ENCODE results near the gene ZHX3. TPM values are rescaled to one million over a fixed set of nuclear protein-coding genes. Genes with fewer than 3 reads are reported as not detected.
A peak's percentile ranks its signal among the peaks of the same experiment; 100 is the strongest.

ZHX3 gene
- total and polyA plus RNA-seq, 2 experiments from 2014 or later: 5.8 to 10.3 TPM

GRCh38 chr20:41178495-41178894 is 139.0 kb downstream of the ZHX3 start:
- Histone ChIP-seq H3K9me3 (ENCODE audit: low read depth) (no peaks in the 10 kb centered on the region), H3K36me3 (peaks cover 21% of the 10 kb centered on the region), H3K27ac (no peak overlapping the region), H3K4me1 (ENCODE audit: low read depth) (no peaks in the 10 kb centered on the region), H3K4me3 (no peak overlapping the region), H3K27me3 (no peaks in the 10 kb centered on the region)
- DNase-seq (ENCODE audit: low read depth in 1 of 2, low spot score in 1 of 2): no peak
- TF ChIP-seq, protein P1, sequence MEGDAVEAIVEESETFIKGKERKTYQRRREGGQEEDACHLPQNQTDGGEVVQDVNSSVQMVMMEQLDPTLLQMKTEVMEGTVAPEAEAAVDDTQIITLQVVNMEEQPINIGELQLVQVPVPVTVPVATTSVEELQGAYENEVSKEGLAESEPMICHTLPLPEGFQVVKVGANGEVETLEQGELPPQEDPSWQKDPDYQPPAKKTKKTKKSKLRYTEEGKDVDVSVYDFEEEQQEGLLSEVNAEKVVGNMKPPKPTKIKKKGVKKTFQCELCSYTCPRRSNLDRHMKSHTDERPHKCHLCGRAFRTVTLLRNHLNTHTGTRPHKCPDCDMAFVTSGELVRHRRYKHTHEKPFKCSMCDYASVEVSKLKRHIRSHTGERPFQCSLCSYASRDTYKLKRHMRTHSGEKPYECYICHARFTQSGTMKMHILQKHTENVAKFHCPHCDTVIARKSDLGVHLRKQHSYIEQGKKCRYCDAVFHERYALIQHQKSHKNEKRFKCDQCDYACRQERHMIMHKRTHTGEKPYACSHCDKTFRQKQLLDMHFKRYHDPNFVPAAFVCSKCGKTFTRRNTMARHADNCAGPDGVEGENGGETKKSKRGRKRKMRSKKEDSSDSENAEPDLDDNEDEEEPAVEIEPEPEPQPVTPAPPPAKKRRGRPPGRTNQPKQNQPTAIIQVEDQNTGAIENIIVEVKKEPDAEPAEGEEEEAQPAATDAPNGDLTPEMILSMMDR (IDR thresholded peaks at IDR 0.05; ENCODE audit: low read depth, low read length): no peak

- H3K4me1 ChIP-seq (ENCODE audit: low read depth): no peaks in the 10 kb centered on the region
- no peaks in the 10 kb centered on the region for H3K9me3 ChIP-seq (ENCODE audit: low read depth)
- H3K27ac ChIP-seq: peak overlapping the region; percentile 2
- H3K4me3 ChIP-seq: no peak overlapping the region
- peaks cover 24% of the 10 kb centered on the region for H3K36me3 ChIP-seq
- no peaks in the 10 kb centered on the region for H3K27me3 ChIP-seq
- peak in 1 of 2 donors; percentile 92 for DNase-seq (ENCODE audit: low read depth in 1 of 2, low spot score in 1 of 2)
- TF ChIP-seq, protein P1 (IDR thresholded peaks at IDR 0.05; ENCODE audit: low read depth, low read length): no peak
Measured at GRCh38 chr20:41177636-41178035, 139.9 kb downstream of the ZHX3 start.

- H3K4me1 ChIP-seq (ENCODE audit: low read depth): no peaks in the 10 kb centered on the region
- H3K27ac ChIP-seq: peak overlapping the region; percentile 2
- H3K36me3 ChIP-seq: peaks cover 29% of the 10 kb centered on the region
- no peak overlapping the region for H3K4me3 ChIP-seq
- DNase-seq (ENCODE audit: low read depth in 1 of 2, low spot score in 1 of 2): no peak
- no peaks in the 10 kb centered on the region for H3K27me3 ChIP-seq
- H3K9me3 ChIP-seq (ENCODE audit: low read depth): no peaks in the 10 kb centered on the region
- TF ChIP-seq, protein P1 (IDR thresholded peaks at IDR 0.05; ENCODE audit: low read depth, low read length): no peak
Measured at GRCh38 chr20:41176711-41177552, 140.6 kb downstream of the ZHX3 start.

DNA sequence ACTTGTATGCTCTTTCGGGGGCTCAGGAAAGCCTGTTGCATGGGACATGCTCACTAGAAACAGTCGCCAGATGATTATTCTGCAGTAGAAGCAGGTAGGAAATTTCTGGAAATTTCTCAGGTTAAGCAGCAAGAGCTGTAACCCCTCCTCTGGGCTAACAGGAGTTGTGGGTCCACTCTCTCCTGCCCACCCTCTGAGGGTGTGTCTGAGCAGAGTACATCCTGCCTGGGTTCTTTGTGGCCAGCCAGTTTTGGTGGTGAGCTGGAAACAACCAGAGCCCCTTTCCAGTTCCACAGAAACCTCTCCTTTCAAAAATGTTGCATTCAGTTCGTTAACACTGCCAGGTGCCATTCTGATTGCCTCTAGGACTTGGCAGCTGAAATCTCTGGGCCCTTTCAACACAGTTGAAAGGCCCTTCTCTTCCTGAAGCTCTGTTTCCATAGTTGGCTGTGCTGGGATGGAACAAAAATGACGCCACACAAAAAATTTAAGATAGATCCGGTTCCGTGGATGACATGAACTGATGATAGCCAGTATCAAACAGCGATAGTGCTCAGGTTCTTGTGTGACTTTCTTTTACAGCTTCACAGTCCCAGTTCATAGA is 141.7 kb downstream of the ZHX3 start:
- DNase-seq (ENCODE audit: low read depth in 1 of 2, low spot score in 1 of 2): no peak
- peak overlapping the region; percentile 1 for H3K27ac ChIP-seq
- H3K9me3 ChIP-seq (ENCODE audit: low read depth): no peaks in the 10 kb centered on the region
- TF ChIP-seq, protein P1 (IDR thresholded peaks at IDR 0.05; ENCODE audit: low read depth, low read length): no peak
- no peaks in the 10 kb centered on the region for H3K4me1 ChIP-seq (ENCODE audit: low read depth)
- no peak overlapping the region for H3K4me3 ChIP-seq
- H3K27me3 ChIP-seq: no peaks in the 10 kb centered on the region
- H3K36me3 ChIP-seq: peaks cover 33% of the 10 kb centered on the region

DNA sequence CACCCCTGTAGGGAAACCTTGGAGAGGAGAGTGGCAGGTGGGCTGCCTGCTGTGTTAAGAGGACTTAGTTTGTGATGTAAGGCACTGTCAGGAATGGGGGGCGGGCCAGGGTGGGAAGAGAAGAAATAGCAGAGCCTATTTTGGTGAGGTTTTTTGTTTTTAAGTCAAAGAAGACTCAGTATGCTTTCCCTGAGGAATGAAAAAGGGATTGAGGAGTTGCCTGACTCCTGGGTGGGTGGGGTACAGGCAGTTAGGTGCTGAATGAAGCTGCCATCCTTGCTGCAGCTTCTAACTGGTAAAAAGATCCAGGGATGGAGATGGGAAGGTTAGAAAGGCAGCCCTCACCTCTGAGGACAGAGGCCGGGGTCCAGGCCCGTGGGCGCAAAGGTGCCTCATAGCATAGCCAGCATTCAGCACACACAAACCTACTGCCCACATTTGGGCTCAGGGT is 142.3 kb downstream of the ZHX3 start:
- Histone ChIP-seq H3K27ac (peak overlapping the region; percentile 1), H3K27me3 (no peaks in the 10 kb centered on the region), H3K9me3 (ENCODE audit: low read depth) (no peaks in the 10 kb centered on the region), H3K36me3 (peaks cover 39% of the 10 kb centered on the region), H3K4me1 (ENCODE audit: low read depth) (no peaks in the 10 kb centered on the region), H3K4me3 (no peak overlapping the region)
- DNase-seq (ENCODE audit: low read depth in 1 of 2, low spot score in 1 of 2): no peak
- TF ChIP-seq, protein P1 (IDR thresholded peaks at IDR 0.05; ENCODE audit: low read depth, low read length): no peak

Measured in cardiac muscle cell (in vitro differentiated cells and primary cell).